ENCODE results near the gene ASB2. TPM values are rescaled to one million over a fixed set of nuclear protein-coding genes. Genes with fewer than 3 reads are reported as not detected.

The ASB2 gene
- total and polyA plus RNA-seq, 5 donors from 2014 or later = 0.96 to 5.7 (median 4.7) TPM

- Histone ChIP-seq H3K4me3 (ENCODE audit: low read depth, low read length) (no peak overlapping the region), H3K27me3 (ENCODE audit: control insufficient read depth, insufficient read depth, low read length) (no peaks in the 10 kb centered on the region), H3K9me3 (ENCODE audit: control insufficient read depth in 2 of 2, low read length in 2 of 2) (no peaks in the 10 kb centered on the region), H3K36me3 (ENCODE audit: control insufficient read depth, insufficient read depth, low read length) (peaks cover 11% of the 10 kb centered on the region), H3K27ac (ENCODE audit: insufficient read depth, low read length, poor library complexity, severe bottlenecking) (no peak overlapping the region), H3K4me1 (ENCODE audit: control insufficient read depth, insufficient read depth, low read length, poor library complexity, severe bottlenecking) (no peaks in the 10 kb centered on the region)
- no peaks in the 10 kb centered on the region for H3K27me3 Mint-ChIP-seq
- H3K4me3 Mint-ChIP-seq = no peak overlapping the region
- no peaks in the 10 kb centered on the region for H3K36me3 Mint-ChIP-seq
- H3K9me3 Mint-ChIP-seq = no peaks in the 10 kb centered on the region
- H3K27ac Mint-ChIP-seq = no peak overlapping the region
- ATAC-seq (ENCODE audit: low read depth in 2 of 2) (no peak), DNase-seq (no peak)
- H3K4me1 Mint-ChIP-seq = peaks cover 0 to 14% (median 2%) of the 10 kb centered on the region in 4 donors
Observed at GRCh38 chr14:93947282-93947681, 29.1 kb downstream of the ASB2 start.

GRCh38 chr14:93946541-93947090 is 29.8 kb downstream of the ASB2 start:
- Mint-ChIP-seq H3K36me3 (no peaks in the 10 kb centered on the region), H3K27me3 (no peaks in the 10 kb centered on the region), H3K4me3 (no peak overlapping the region), H3K27ac (no peak overlapping the region), H3K9me3 (no peaks in the 10 kb centered on the region), H3K4me1 (peaks cover 0 to 12% (median 0%) of the 10 kb centered on the region in 4 donors)
- Histone ChIP-seq H3K9me3 (ENCODE audit: control insufficient read depth in 2 of 2, low read length in 2 of 2) (no peaks in the 10 kb centered on the region), H3K4me3 (ENCODE audit: low read depth, low read length) (no peak overlapping the region), H3K4me1 (ENCODE audit: control insufficient read depth, insufficient read depth, low read length, poor library complexity, severe bottlenecking) (no peaks in the 10 kb centered on the region), H3K36me3 (ENCODE audit: control insufficient read depth, insufficient read depth, low read length) (peaks cover 12% of the 10 kb centered on the region), H3K27me3 (ENCODE audit: control insufficient read depth, insufficient read depth, low read length) (no peaks in the 10 kb centered on the region), H3K27ac (ENCODE audit: insufficient read depth, low read length, poor library complexity, severe bottlenecking) (no peak overlapping the region)
- DNase-seq (no peak), ATAC-seq (ENCODE audit: low read depth in 2 of 2) (no peak)

GRCh38 chr14:93946104-93946503 is 30.3 kb downstream of the ASB2 start:
- no peak overlapping the region for H3K4me3 ChIP-seq (ENCODE audit: low read depth, low read length)
- Mint-ChIP-seq H3K27ac (no peak overlapping the region), H3K9me3 (no peaks in the 10 kb centered on the region), H3K27me3 (no peaks in the 10 kb centered on the region), H3K4me3 (no peak overlapping the region), H3K4me1 (peaks cover 0 to 10% (median 0%) of the 10 kb centered on the region in 4 donors), H3K36me3 (no peaks in the 10 kb centered on the region)
- no peaks in the 10 kb centered on the region for H3K4me1 ChIP-seq (ENCODE audit: control insufficient read depth, insufficient read depth, low read length, poor library complexity, severe bottlenecking)
- H3K27me3 ChIP-seq (ENCODE audit: control insufficient read depth, insufficient read depth, low read length) = no peaks in the 10 kb centered on the region
- DNase-seq (no peak), ATAC-seq (ENCODE audit: low read depth in 2 of 2) (no peak)
- no peak overlapping the region for H3K27ac ChIP-seq (ENCODE audit: insufficient read depth, low read length, poor library complexity, severe bottlenecking)
- peaks cover 12% of the 10 kb centered on the region for H3K36me3 ChIP-seq (ENCODE audit: control insufficient read depth, insufficient read depth, low read length)
- H3K9me3 ChIP-seq (ENCODE audit: control insufficient read depth in 2 of 2, low read length in 2 of 2) = no peaks in the 10 kb centered on the region

- Histone ChIP-seq H3K4me1 (ENCODE audit: control insufficient read depth, insufficient read depth, low read length, poor library complexity, severe bottlenecking) (peaks cover under 1% of the 10 kb centered on the region), H3K27me3 (ENCODE audit: control insufficient read depth, insufficient read depth, low read length) (no peaks in the 10 kb centered on the region), H3K9me3 (ENCODE audit: control insufficient read depth in 2 of 2, low read length in 2 of 2) (no peaks in the 10 kb centered on the region), H3K27ac (ENCODE audit: insufficient read depth, low read length, poor library complexity, severe bottlenecking) (no peak overlapping the region), H3K4me3 (ENCODE audit: low read depth, low read length) (no peak overlapping the region), H3K36me3 (ENCODE audit: control insufficient read depth, insufficient read depth, low read length) (peaks cover 5% of the 10 kb centered on the region)
- H3K4me3 Mint-ChIP-seq = no peak overlapping the region
- no peak overlapping the region for H3K27ac Mint-ChIP-seq
- ATAC-seq (ENCODE audit: low read depth in 2 of 2) = no peak
- peaks cover 0 to 18% (median 4%) of the 10 kb centered on the region in 4 donors for H3K4me1 Mint-ChIP-seq
- H3K9me3 Mint-ChIP-seq = no peaks in the 10 kb centered on the region
- no peaks in the 10 kb centered on the region for H3K36me3 Mint-ChIP-seq
- H3K27me3 Mint-ChIP-seq = no peaks in the 10 kb centered on the region
- DNase-seq = no peak
Observed at GRCh38 chr14:93945070-93945399, 31.3 kb downstream of the ASB2 start.

- Histone ChIP-seq H3K27ac (ENCODE audit: insufficient read depth, low read length, poor library complexity, severe bottlenecking) (no peak overlapping the region), H3K4me3 (ENCODE audit: low read depth, low read length) (no peak overlapping the region), H3K9me3 (ENCODE audit: control insufficient read depth in 2 of 2, low read length in 2 of 2) (no peaks in the 10 kb centered on the region), H3K36me3 (ENCODE audit: control insufficient read depth, insufficient read depth, low read length) (peaks cover 5% of the 10 kb centered on the region), H3K27me3 (ENCODE audit: control insufficient read depth, insufficient read depth, low read length) (no peaks in the 10 kb centered on the region), H3K4me1 (ENCODE audit: control insufficient read depth, insufficient read depth, low read length, poor library complexity, severe bottlenecking) (peaks cover 4% of the 10 kb centered on the region)
- DNase-seq (no peak), ATAC-seq (ENCODE audit: low read depth in 2 of 2) (no peak)
- no peak overlapping the region for H3K4me3 Mint-ChIP-seq
- no peaks in the 10 kb centered on the region for H3K27me3 Mint-ChIP-seq
- H3K9me3 Mint-ChIP-seq = no peaks in the 10 kb centered on the region
- H3K4me1 Mint-ChIP-seq = peaks cover 0 to 22% (median 6%) of the 10 kb centered on the region in 4 donors
- H3K36me3 Mint-ChIP-seq = no peaks in the 10 kb centered on the region
- no peak overlapping the region for H3K27ac Mint-ChIP-seq
Observed at GRCh38 chr14:93944348-93945069, 31.9 kb downstream of the ASB2 start.

- ATAC-seq (ENCODE audit: low read depth in 2 of 2) = no peak
- no peaks in the 10 kb centered on the region for H3K9me3 ChIP-seq (ENCODE audit: control insufficient read depth in 2 of 2, low read length in 2 of 2)
- no peaks in the 10 kb centered on the region for H3K36me3 Mint-ChIP-seq
- H3K27ac ChIP-seq (ENCODE audit: insufficient read depth, low read length, poor library complexity, severe bottlenecking) = no peak overlapping the region
- H3K27ac Mint-ChIP-seq = no peak overlapping the region
- H3K4me3 ChIP-seq (ENCODE audit: low read depth, low read length) = no peak overlapping the region
- DNase-seq = no peak
- H3K27me3 ChIP-seq (ENCODE audit: control insufficient read depth, insufficient read depth, low read length) = no peaks in the 10 kb centered on the region
- peaks cover 9% of the 10 kb centered on the region for H3K4me1 ChIP-seq (ENCODE audit: control insufficient read depth, insufficient read depth, low read length, poor library complexity, severe bottlenecking)
- no peaks in the 10 kb centered on the region for H3K9me3 Mint-ChIP-seq
- H3K36me3 ChIP-seq (ENCODE audit: control insufficient read depth, insufficient read depth, low read length) = peaks cover 5% of the 10 kb centered on the region
- no peak overlapping the region for H3K4me3 Mint-ChIP-seq
- no peaks in the 10 kb centered on the region for H3K27me3 Mint-ChIP-seq
- peaks cover 0 to 22% (median 7%) of the 10 kb centered on the region in 4 donors for H3K4me1 Mint-ChIP-seq
Observed at GRCh38 chr14:93943930-93944329, 32.4 kb downstream of the ASB2 start.

GRCh38 chr14:93943052-93943451 is 33.3 kb downstream of the ASB2 start:
- no peak overlapping the region for H3K27ac ChIP-seq (ENCODE audit: insufficient read depth, low read length, poor library complexity, severe bottlenecking)
- H3K4me3 Mint-ChIP-seq = no peak overlapping the region
- no peak for DNase-seq
- ATAC-seq (ENCODE audit: low read depth in 2 of 2) = no peak
- H3K36me3 ChIP-seq (ENCODE audit: control insufficient read depth, insufficient read depth, low read length) = peaks cover 5% of the 10 kb centered on the region
- H3K9me3 Mint-ChIP-seq = no peaks in the 10 kb centered on the region
- no peak overlapping the region for H3K27ac Mint-ChIP-seq
- peaks cover 10% of the 10 kb centered on the region for H3K4me1 ChIP-seq (ENCODE audit: control insufficient read depth, insufficient read depth, low read length, poor library complexity, severe bottlenecking)
- H3K27me3 Mint-ChIP-seq = peaks cover 4% of the 10 kb centered on the region
- H3K4me1 Mint-ChIP-seq = peaks cover 0 to 22% (median 7%) of the 10 kb centered on the region in 4 donors
- H3K27me3 ChIP-seq (ENCODE audit: control insufficient read depth, insufficient read depth, low read length) = no peaks in the 10 kb centered on the region
- no peaks in the 10 kb centered on the region for H3K36me3 Mint-ChIP-seq
- H3K4me3 ChIP-seq (ENCODE audit: low read depth, low read length) = no peak overlapping the region
- H3K9me3 ChIP-seq (ENCODE audit: control insufficient read depth in 2 of 2, low read length in 2 of 2) = no peaks in the 10 kb centered on the region
